K562 (cell line): Measurements from ENCODE around the gene SPON1.

ENCODE experiments used
- ARNT ChIP-seq, 2 experiments: fragments of 450-650 bp; IDR thresholded peaks; 2 replicates each; pipeline ENCODE4 v1.6.1; 2016; ENCODE audit warnings: mild to moderate bottlenecking in 1 of 2
- BRF1 ChIP-seq: IDR thresholded peaks from 3 replicates; pipeline ENCODE4 v1.6.1; 2011; ENCODE audit warnings: borderline replicate concordance, mild to moderate bottlenecking; ENCODE audit not compliant: insufficient read length; ENCODE audit errors: extremely low read depth
- CBX1 ChIP-seq: sonication (generic); IDR thresholded peaks from 2 replicates; pipeline ENCODE4 v1.6.1; 2016; ENCODE audit warnings: antibody characterized with exemption, low read depth, mild to moderate bottlenecking
- CHD2 ChIP-seq: IDR thresholded peaks from 2 replicates; pipeline ENCODE4 v1.6.1; 2011; ENCODE audit warnings: low read depth, low read length
- KLF1 ChIP-seq: fragments of 450-650 bp; IDR thresholded peaks from 2 replicates; pipeline ENCODE4 v1.6.1; 2016; ENCODE audit warnings: missing genetic modification characterization, missing compliant biosample characterization
- L3MBTL2 ChIP-seq: fragments of 450-650 bp; IDR thresholded peaks from 2 replicates; pipeline ENCODE4 v1.6.1; 2016; ENCODE audit warnings: mild to moderate bottlenecking, moderate library complexity
- MAX ChIP-seq: sonication (generic); formaldehyde crosslinking; IDR thresholded peaks from 2 replicates; pipeline ENCODE4 v1.9.0; 2022; ENCODE audit warnings: mild to moderate bottlenecking, missing genetic modification reagents
- MED1 ChIP-seq: sonication (generic); formaldehyde crosslinking; IDR thresholded peaks from 2 replicates; pipeline ENCODE4 v1.8.1; 2023; ENCODE audit warnings: missing genetic modification reagents, borderline replicate concordance
- SPI1 ChIP-seq: IDR thresholded peaks from 2 replicates; pipeline ENCODE4 v1.6.1; 2011; ENCODE audit warnings: low read depth, low read length, control low read depth, borderline replicate concordance
- SRF ChIP-seq, 2 experiments: fragments of 250-450, 450-650 bp in 1 of 2; sonication (Bioruptor Pico) in 1 of 2; sonication (generic) in 1 of 2; formaldehyde crosslinking; IDR thresholded peaks; 2 replicates each; pipeline versions ENCODE4 v1.5.0 to v1.5.1; 2020 to 2022; ENCODE audit warnings: mild to moderate bottlenecking in 1 of 2, missing genetic modification reagents in 1 of 2
- ZBED1 ChIP-seq: IDR thresholded peaks from 2 replicates; pipeline ENCODE4 v1.6.1; 2014
- ZNF3 ChIP-seq: fragments of 250-450 bp; sonication (Bioruptor Pico); IDR thresholded peaks from 2 replicates; pipeline ENCODE4 v1.5.0; 2021; ENCODE audit warnings: mild to moderate bottlenecking, moderate library complexity

- TF ChIP-seq L3MBTL2 (no peak), BRF1 (no peak), ZBED1 (no peak), SRF (CRISPR knock-in tag; IDR thresholded peaks at IDR 0.05) (no peak), ARNT (IDR thresholded peaks at IDR 0.05) (no peak), KLF1 (no peak), MAX (CRISPR knock-in tag) (no peak), CBX1 (no peak), SPI1 (no peak), CHD2 (no peak), MED1 (CRISPR knock-in tag) (no peak), ZNF3 (no peak)
Observed at GRCh38 chr11:13964771-13965074, 2.2 kb downstream of the SPON1 start.
